ENCODE data around the gene ADSS2. TPM values are rescaled to one million over a fixed set of nuclear protein-coding genes. Genes with fewer than 3 reads are reported as not detected.

Gene ADSS2
- total RNA-seq, 1 experiment from 2014 or later = 76.7 TPM

- Histone ChIP-seq H4K20me1 (ENCODE audit: insufficient read depth) (no peaks in the 10 kb centered on the region), H3K27me3 (ENCODE audit: insufficient read depth, low read depth) (no peaks in the 10 kb centered on the region), H3K9me3 (ENCODE audit: insufficient read depth, low read depth) (no peaks in the 10 kb centered on the region), H2AFZ (no peak overlapping the region), H3K79me2 (ENCODE audit: low read depth) (no peaks in the 10 kb centered on the region; the same call in 1 of the 2 replicates), H3K4me3 (no peak overlapping the region), H3F3A (ENCODE audit: insufficient read depth, low read depth) (peaks cover 3% of the 10 kb centered on the region; the same call in 1 of the 2 replicates), H3K27ac (no peak overlapping the region), H3K9me2 (ENCODE audit: insufficient read depth) (no peaks in the 10 kb centered on the region), H3K4me1 (replicated peaks; ENCODE audit: insufficient read depth) (no peaks in the 10 kb centered on the region), H3K4me2 (no peak overlapping the region), H3K36me3 (ENCODE audit: low read depth) (peaks cover 36% of the 10 kb centered on the region)
- POLR2A ChIA-PET (ENCODE audit: unreplicated experiment) = no interaction called here
- TF ChIP-seq EZH2 (IDR thresholded peaks at IDR 0.05; ENCODE audit: low read depth) (no peak), CTCF (conservative IDR thresholded peaks at IDR 0.05) (no peak)
- no peak for DNase-seq
- intact Hi-C loops (cut with micrococcal nuclease; ENCODE audit: unreplicated experiment) = no loop called here
- no TSS peak for BruUV-seq (replicated peaks)
- CTCF ChIA-PET = interaction anchor here (0.6 kb wide), 1 partner anchor 636 kb away, joined by 4 read pairs; no protein-coding TSS in a partner anchor
These were observed 21.9 kb downstream of the ADSS2 start for GRCh38 chr1:244429818-244430217.

- ChIA-PET CTCF (no interaction called here), POLR2A (ENCODE audit: unreplicated experiment) (interaction anchor here (0.6 kb wide), 1 partner anchor 111 kb away, joined by 3 read pairs; no protein-coding TSS in a partner anchor)
- Histone ChIP-seq H3K4me1 (replicated peaks; ENCODE audit: insufficient read depth) (no peaks in the 10 kb centered on the region), H3K36me3 (ENCODE audit: low read depth) (peaks cover 53% of the 10 kb centered on the region), H3K4me3 (no peak overlapping the region), H4K20me1 (ENCODE audit: insufficient read depth) (no peaks in the 10 kb centered on the region), H3F3A (ENCODE audit: insufficient read depth, low read depth) (no peaks in the 10 kb centered on the region; the same call in 1 of the 2 replicates), H3K9me3 (ENCODE audit: insufficient read depth, low read depth) (no peaks in the 10 kb centered on the region), H2AFZ (no peak overlapping the region), H3K27ac (no peak overlapping the region), H3K79me2 (ENCODE audit: low read depth) (no peaks in the 10 kb centered on the region; the same call in 1 of the 2 replicates), H3K4me2 (no peak overlapping the region), H3K9me2 (ENCODE audit: insufficient read depth) (no peaks in the 10 kb centered on the region), H3K27me3 (ENCODE audit: insufficient read depth, low read depth) (no peaks in the 10 kb centered on the region)
- intact Hi-C loops (cut with micrococcal nuclease; ENCODE audit: unreplicated experiment) = no loop called here
- TF ChIP-seq CTCF (conservative IDR thresholded peaks at IDR 0.05) = no peak
- no peak for TF ChIP-seq EZH2 (IDR thresholded peaks at IDR 0.05; ENCODE audit: low read depth)
- no peak for DNase-seq
- BruUV-seq (replicated peaks) = no TSS peak
These were observed 24.1 kb downstream of the ADSS2 start for GRCh38 chr1:244427647-244428046.

- no peaks in the 10 kb centered on the region for H4K20me1 ChIP-seq (ENCODE audit: insufficient read depth)
- CTCF ChIA-PET = no interaction called here
- no peaks in the 10 kb centered on the region for H3K9me3 ChIP-seq (ENCODE audit: insufficient read depth, low read depth)
- H3K27me3 ChIP-seq (ENCODE audit: insufficient read depth, low read depth) = no peaks in the 10 kb centered on the region
- no peaks in the 10 kb centered on the region for H3K9me2 ChIP-seq (ENCODE audit: insufficient read depth)
- POLR2A ChIA-PET (ENCODE audit: unreplicated experiment) = interaction anchor here (0.6 kb wide), 1 partner anchor 452 kb away, joined by 3 read pairs; no protein-coding TSS in a partner anchor
- intact Hi-C loops (cut with micrococcal nuclease; ENCODE audit: unreplicated experiment) = no loop called here
- no peaks in the 10 kb centered on the region; the same call in 1 of the 2 replicates for H3K79me2 ChIP-seq (ENCODE audit: low read depth)
- H2AFZ ChIP-seq = no peak overlapping the region
- no peak overlapping the region for H3K27ac ChIP-seq
- peaks cover 46% of the 10 kb centered on the region for H3K36me3 ChIP-seq (ENCODE audit: low read depth)
- no peaks in the 10 kb centered on the region for H3F3A ChIP-seq (ENCODE audit: insufficient read depth, low read depth)
- no peak overlapping the region for H3K4me2 ChIP-seq
- no peaks in the 10 kb centered on the region for H3K4me1 ChIP-seq (replicated peaks; ENCODE audit: insufficient read depth)
- no peak for DNase-seq
- TF ChIP-seq CTCF (conservative IDR thresholded peaks at IDR 0.05) (no peak), EZH2 (IDR thresholded peaks at IDR 0.05; ENCODE audit: low read depth) (no peak)
- H3K4me3 ChIP-seq = no peak overlapping the region
- BruUV-seq (replicated peaks) = no TSS peak
These were observed 26.9 kb downstream of the ADSS2 start for GRCh38 chr1:244424649-244425334.

All from PC-9 (cell line).